Measurements from ENCODE around the gene CDH12.
"Not testable (repeated sequence)": the region's sequence is repeated elsewhere in the genome, so short reads cannot be mapped to it uniquely, and the experiment has no call there.

- TF ChIP-seq CTCF, POLR2A (IDR thresholded peaks at IDR 0.05): not testable (repeated sequence)
Measured at GRCh38 chr5:22001097-22001496, 852.0 kb downstream of the CDH12 start.

Data from lower leg skin (tissue), 3 donors.